Parathyroid adenoma (tissue), 2 donors: ENCODE data around the gene WFDC2.

Experiments
- H2AFZ ChIP-seq: fragments of 300-600 bp; sonication (generic); one replicate; pipeline ENCODE4 v1.7.0; 2017; ENCODE audit warnings: antibody characterized with exemption, mild to moderate bottlenecking
- H3K27ac ChIP-seq: fragments of 300-600 bp; sonication (generic); one replicate; pipeline ENCODE4 v1.7.0; 2017
- H3K27me3 ChIP-seq: fragments of 300-600 bp; sonication (generic); one replicate; pipeline ENCODE4 v1.7.0; 2017; ENCODE audit warnings: low read length; ENCODE audit not compliant: control insufficient read depth, insufficient read depth
- H3K36me3 ChIP-seq: fragments of 300-600 bp; sonication (generic); one replicate; pipeline ENCODE4 v1.7.0; 2017; ENCODE audit warnings: low read length; ENCODE audit not compliant: control insufficient read depth, insufficient read depth
- H3K4me1 ChIP-seq: fragments of 300-600 bp; sonication (generic); one replicate; pipeline ENCODE4 v1.7.0; 2017; ENCODE audit warnings: control low read depth
- H3K4me2 ChIP-seq: fragments of 300-600 bp; sonication (generic); one replicate; pipeline ENCODE4 v1.7.0; 2017; ENCODE audit warnings: low read length
- H3K4me3 ChIP-seq: fragments of 300-600 bp; sonication (generic); one replicate; pipeline ENCODE4 v1.7.0; 2017; ENCODE audit warnings: low read depth, low read length
- H3K79me2 ChIP-seq: fragments of 300-600 bp; sonication (generic); one replicate; pipeline ENCODE4 v1.7.0; 2017; ENCODE audit warnings: control low read depth
- H3K9ac ChIP-seq: fragments of 300-600 bp; sonication (generic); one replicate; pipeline ENCODE4 v1.7.0; 2017; ENCODE audit warnings: mild to moderate bottlenecking
- H3K9me3 ChIP-seq: fragments of 300-600 bp; sonication (generic); one replicate; pipeline ENCODE4 v1.7.0; 2017; ENCODE audit warnings: low read length; ENCODE audit not compliant: control insufficient read depth
- TF ChIP-seq, protein P1 (sequence below): fragments of 300-600 bp; sonication (generic); IDR thresholded peaks from one replicate; pipeline ENCODE4 v1.7.0; 2017; ENCODE audit warnings: antibody characterized with exemption, mild to moderate bottlenecking
- donor health status: primary hyperparathyroidism.

Gene WFDC2

DNA sequence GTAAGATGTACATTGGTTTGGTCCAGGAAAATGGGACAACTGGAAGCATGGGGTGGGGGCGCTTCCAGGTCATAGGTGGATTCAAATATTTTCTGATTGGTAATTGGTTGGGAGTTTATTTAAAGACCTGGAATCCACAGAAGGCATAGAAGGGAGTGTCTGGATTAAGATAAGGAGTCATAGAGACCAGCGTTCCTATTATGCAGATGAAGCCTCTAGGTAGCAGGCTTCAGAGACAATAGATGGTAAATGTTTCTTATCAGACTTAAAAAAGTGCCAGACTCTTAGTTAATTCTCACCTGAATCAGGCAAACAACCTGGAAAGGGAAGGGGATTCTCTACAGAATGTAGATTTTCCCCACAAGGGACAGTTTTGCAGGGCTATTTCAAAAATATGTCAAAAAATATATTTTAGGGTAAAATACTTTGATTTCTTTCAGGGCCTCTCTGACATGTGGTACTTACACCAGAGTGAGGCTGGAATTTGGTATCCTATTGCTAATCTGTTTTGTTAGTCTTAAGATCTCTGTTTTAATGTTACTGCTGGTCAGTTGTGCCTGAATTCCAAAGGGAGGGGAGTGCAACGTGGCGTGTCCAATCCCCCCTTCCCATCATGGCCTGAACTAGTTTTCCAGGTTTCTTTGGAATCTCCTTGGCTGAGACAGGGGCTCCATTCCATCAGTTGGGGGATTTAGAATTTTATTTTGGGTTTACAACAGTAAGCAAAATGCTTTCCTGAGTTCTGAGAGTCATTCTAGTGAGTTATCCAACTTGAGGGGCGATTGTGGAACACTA, 28.5 kb upstream of the WFDC2 start:
- Histone ChIP-seq H3K27ac (no peak overlapping the region), H2AFZ (no peak overlapping the region), H3K4me2 (no peak overlapping the region), H3K4me3 (no peak overlapping the region), H3K79me2 (no peaks in the 10 kb centered on the region), H3K36me3 (no peaks in the 10 kb centered on the region), H3K27me3 (no peaks in the 10 kb centered on the region), H3K4me1 (peaks cover 2% of the 10 kb centered on the region), H3K9me3 (no peaks in the 10 kb centered on the region), H3K9ac (no peak overlapping the region)
- TF ChIP-seq, protein P1, sequence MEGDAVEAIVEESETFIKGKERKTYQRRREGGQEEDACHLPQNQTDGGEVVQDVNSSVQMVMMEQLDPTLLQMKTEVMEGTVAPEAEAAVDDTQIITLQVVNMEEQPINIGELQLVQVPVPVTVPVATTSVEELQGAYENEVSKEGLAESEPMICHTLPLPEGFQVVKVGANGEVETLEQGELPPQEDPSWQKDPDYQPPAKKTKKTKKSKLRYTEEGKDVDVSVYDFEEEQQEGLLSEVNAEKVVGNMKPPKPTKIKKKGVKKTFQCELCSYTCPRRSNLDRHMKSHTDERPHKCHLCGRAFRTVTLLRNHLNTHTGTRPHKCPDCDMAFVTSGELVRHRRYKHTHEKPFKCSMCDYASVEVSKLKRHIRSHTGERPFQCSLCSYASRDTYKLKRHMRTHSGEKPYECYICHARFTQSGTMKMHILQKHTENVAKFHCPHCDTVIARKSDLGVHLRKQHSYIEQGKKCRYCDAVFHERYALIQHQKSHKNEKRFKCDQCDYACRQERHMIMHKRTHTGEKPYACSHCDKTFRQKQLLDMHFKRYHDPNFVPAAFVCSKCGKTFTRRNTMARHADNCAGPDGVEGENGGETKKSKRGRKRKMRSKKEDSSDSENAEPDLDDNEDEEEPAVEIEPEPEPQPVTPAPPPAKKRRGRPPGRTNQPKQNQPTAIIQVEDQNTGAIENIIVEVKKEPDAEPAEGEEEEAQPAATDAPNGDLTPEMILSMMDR = no peak

DNA sequence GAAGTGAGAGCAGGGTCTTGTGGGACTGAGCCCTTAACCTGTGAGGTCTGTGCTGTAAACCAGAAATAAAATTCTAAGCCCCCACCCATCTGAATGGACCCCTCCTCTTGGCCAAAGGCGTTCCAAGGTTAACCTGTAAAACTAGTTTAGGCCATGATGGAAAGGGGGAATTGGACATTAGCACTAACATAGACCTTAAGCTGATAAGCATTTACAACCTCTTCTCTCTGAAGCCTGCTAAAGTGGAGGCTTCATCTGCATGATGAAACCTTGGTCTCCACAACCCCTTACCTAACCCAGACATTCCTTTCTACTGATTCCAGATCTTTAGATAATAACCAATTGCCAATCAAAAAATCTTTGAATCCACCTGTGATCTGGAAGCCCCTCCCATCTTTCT, 27.8 kb upstream of the WFDC2 start:
- Histone ChIP-seq H3K4me1 (no peaks in the 10 kb centered on the region), H3K79me2 (no peaks in the 10 kb centered on the region), H2AFZ (no peak overlapping the region), H3K27ac (no peak overlapping the region), H3K4me2 (no peak overlapping the region), H3K9me3 (no peaks in the 10 kb centered on the region), H3K36me3 (no peaks in the 10 kb centered on the region), H3K9ac (no peak overlapping the region), H3K4me3 (no peak overlapping the region), H3K27me3 (no peaks in the 10 kb centered on the region)
- TF ChIP-seq, protein P1 = no peak

DNA sequence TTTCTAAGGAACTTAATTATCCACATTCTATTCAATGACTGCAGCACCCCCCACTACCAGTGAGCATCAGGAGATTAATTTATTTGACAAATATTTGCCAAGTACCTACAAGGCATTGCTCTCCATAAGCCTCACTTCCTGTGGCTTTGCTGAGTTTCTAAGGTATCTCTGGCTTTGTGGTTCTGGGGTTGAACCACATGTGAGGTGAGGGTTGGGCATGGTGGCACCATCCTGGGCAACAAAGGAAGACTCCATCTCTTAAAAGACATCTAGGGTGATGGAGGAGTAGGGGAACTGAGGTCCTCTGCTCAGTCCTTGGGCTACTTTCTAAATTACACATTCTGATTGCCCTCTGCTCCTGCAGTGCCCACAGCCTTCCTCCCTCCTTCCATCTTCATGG, 25.5 kb upstream of the WFDC2 start:
- Histone ChIP-seq H3K4me2 (no peak overlapping the region), H3K9me3 (no peaks in the 10 kb centered on the region), H3K79me2 (no peaks in the 10 kb centered on the region), H3K36me3 (no peaks in the 10 kb centered on the region), H3K4me1 (no peaks in the 10 kb centered on the region), H2AFZ (no peak overlapping the region), H3K27ac (no peak overlapping the region), H3K9ac (no peak overlapping the region), H3K27me3 (no peaks in the 10 kb centered on the region), H3K4me3 (no peak overlapping the region)
- TF ChIP-seq, protein P1 = no peak

DNA sequence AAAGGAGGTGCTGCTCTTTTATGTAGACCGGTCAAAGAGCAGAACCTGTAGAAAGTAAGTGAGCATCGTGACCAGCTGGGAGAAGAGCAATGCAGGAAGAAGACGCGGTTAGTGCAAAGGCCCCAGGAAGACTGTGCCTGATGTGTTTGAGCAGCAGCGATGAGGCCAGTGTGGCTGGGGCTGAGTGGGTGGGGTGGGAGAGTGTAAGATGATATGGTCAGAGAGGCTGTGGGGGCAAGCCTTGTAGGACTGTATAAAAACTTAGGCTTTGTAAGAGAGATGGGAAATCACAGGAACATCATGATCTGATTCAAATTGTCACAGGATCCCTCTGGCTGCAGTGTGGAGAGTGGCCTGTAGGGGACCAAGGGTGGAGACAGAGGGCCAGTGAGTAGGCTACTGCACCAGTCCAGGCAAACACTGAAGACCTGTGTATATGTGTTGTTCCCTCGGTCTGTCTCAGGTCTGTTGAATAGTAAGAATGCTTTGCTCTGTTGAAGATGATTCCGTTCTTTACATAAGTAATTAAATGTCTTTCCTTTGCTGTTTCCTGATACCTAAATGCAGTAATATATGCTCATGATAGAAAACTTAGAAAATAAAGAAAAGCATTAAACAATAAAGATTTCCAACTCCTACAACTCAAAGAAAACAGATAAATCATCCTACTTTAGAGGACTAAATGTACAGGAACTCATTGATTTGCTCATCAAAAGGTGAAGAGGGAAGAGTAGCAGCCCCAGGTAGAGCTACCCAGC, 23.6 kb upstream of the WFDC2 start:
- no peaks in the 10 kb centered on the region for H3K79me2 ChIP-seq
- TF ChIP-seq, protein P1 = no peak
- no peak overlapping the region for H3K4me3 ChIP-seq
- H3K4me1 ChIP-seq = no peaks in the 10 kb centered on the region
- no peaks in the 10 kb centered on the region for H3K27me3 ChIP-seq
- H3K27ac ChIP-seq = no peak overlapping the region
- no peak overlapping the region for H2AFZ ChIP-seq
- H3K4me2 ChIP-seq = no peak overlapping the region
- H3K9ac ChIP-seq = no peak overlapping the region
- H3K36me3 ChIP-seq = no peaks in the 10 kb centered on the region
- no peaks in the 10 kb centered on the region for H3K9me3 ChIP-seq
